GM12864 (cell line): Measurements from ENCODE around the gene INO80C.

Source experiments
- DNase-seq: peaks from one replicate; pipeline ENCODE4 v3.0.0-alpha.2; 2011; ENCODE audit warnings: low read depth
- H3K4me3 ChIP-seq: 2 replicates; pipeline ENCODE4 v1.5.1; 2011; ENCODE audit warnings: mild to moderate bottlenecking, low read depth, low read length, control low read depth
- TF ChIP-seq, protein P1 (sequence below): IDR thresholded peaks from 2 replicates; pipeline ENCODE4 v1.5.1; 2011; ENCODE audit warnings: low read depth, mild to moderate bottlenecking, moderate library complexity, low read length, control low read depth, inconsistent platforms; ENCODE audit errors: missing control alignments

INO80C gene

DNA sequence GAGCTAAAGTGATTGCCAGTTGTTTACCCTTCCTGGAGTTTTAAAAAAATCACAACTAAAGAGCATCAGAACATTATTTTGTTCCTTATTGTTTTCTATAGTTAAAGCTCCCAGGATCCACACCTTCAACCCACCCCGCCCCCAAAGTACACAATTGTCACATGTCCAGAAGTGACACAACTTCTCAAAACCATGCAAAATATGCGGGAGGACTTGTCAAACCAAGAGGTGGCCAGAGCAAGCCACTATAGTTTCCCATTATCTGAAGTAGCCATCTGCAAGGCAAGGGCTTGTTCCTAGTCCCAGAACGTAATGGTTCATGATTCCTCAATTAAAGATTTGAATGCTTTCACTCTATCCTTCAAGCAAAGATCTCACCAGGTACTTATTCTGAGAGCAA lies 9.9 kb upstream of the INO80C start:
- no peak overlapping the region for H3K4me3 ChIP-seq

DNA sequence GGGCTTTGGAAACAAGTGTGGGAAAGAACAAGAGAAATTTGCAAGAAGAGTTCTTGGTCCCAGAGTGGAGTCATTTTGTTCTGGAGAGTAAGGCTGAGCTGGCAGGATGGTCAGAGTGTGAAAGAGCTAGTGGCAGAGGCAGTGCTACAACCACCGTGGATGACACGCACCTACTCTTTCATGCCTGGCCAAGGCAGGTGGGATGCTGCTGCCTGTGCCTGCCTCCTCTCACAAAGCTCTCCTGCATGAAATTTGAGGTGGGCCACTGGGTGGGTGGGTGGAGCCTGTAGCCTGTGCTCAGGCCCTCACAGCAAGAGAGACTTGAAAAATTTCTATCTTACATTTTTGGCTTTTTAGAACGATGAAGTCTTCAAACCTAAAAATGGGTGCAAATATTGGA lies 9.4 kb upstream of the INO80C start:
- TF ChIP-seq, protein P1, sequence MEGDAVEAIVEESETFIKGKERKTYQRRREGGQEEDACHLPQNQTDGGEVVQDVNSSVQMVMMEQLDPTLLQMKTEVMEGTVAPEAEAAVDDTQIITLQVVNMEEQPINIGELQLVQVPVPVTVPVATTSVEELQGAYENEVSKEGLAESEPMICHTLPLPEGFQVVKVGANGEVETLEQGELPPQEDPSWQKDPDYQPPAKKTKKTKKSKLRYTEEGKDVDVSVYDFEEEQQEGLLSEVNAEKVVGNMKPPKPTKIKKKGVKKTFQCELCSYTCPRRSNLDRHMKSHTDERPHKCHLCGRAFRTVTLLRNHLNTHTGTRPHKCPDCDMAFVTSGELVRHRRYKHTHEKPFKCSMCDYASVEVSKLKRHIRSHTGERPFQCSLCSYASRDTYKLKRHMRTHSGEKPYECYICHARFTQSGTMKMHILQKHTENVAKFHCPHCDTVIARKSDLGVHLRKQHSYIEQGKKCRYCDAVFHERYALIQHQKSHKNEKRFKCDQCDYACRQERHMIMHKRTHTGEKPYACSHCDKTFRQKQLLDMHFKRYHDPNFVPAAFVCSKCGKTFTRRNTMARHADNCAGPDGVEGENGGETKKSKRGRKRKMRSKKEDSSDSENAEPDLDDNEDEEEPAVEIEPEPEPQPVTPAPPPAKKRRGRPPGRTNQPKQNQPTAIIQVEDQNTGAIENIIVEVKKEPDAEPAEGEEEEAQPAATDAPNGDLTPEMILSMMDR = no peak
- H3K4me3 ChIP-seq = no peak overlapping the region
- DNase-seq = no peak

More for the DNA sequence above, 9.9 kb upstream of the INO80C start:
- DNase-seq = no peak
- TF ChIP-seq, protein P1 = no peak

DNA sequence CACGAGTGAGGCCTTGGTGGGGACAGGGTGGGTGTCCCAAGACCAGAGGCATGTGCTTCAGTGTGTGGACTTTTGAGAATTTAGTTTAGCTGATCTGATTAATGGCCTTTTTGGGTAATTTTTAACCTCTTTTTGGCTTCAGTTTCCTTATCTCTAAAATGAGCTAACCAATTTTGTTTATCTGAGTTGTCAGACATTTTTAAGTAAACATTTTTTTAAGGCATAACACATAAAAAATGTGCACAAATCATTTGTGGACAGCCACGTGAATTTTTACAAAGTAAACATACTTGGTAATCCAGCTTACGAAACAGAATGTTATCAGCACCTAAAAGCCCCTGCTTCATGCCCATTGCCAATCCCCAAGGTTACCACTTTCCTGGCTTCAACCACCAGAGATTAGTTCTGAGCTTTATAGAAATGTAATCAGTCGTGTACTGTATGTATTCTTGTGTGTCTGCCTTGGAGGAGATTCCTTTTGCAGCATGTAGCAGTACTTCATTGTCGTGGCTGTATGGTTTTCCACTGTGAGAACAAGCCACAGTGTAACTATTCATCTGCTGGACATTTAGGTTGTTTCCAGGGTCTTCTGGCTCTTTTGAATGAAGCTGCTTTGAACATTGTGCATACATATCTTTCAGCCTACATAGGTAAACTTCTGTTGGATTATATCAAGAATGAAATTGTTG lies 8.4 kb upstream of the INO80C start:
- TF ChIP-seq, protein P1 = no peak
- H3K4me3 ChIP-seq = no peak overlapping the region
- no peak for DNase-seq

DNA sequence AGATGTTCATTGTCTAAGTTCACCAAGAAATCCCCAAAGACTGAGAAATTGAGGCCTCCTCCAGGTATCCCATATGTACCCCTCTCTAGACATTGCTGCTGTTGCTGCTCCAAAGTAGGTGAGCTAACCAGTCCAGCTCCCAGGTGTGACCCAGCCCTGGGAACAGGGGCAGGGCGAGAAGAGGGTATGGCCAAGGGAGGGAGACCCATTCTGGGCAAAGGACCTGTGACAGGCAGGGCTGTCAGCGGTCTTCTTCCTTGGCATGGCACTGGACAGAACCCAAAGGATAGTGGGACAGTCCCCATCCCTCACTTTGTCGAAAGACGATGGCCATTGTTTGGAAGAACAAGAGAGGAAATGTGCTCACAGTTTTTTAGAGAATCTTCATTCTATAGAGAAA lies 7.2 kb upstream of the INO80C start:
- DNase-seq = no peak
- TF ChIP-seq, protein P1 = no peak
- no peak overlapping the region for H3K4me3 ChIP-seq

DNA sequence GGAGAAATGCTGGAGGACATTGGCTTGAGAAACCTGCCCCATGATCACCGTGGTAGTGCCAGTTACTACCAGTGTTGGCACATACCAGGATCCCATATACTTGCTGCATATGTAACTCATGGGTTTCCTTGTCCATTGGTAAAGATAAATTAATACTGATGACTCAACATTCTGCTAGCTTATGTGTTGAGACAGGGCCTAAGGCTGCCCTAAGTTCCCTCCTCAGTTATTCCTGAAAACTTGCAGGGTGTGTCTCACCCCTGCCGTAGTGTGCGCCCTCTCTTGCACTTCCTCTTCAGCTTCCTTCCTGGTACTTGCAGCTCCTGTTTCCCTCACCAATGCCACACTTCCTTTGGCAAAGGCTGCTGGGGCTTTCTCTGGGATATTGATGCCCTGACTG lies 4.3 kb upstream of the INO80C start:
- H3K4me3 ChIP-seq = no peak overlapping the region
- TF ChIP-seq, protein P1 = no peak
- DNase-seq = no peak

DNA sequence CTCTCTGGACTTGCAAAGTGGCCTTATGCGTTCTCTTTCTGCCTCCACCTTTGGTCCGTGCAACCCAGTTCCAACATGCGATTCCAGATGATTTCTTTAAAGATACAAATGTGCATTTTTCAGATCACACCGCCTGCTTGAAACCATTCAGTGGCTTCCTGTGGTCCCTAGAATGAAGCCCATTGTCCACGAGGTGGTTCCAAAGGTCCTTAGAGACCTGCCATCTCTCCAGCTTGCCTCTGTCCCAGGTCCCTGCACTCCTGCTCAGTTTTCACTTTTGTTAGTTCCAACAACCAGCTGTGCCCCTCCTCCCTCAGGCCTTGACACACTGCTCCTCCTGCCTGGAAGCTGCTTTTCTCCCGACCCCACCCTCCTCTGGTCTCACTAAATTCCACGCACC lies 3.6 kb upstream of the INO80C start:
- no peak for DNase-seq
- no peak overlapping the region for H3K4me3 ChIP-seq
- TF ChIP-seq, protein P1 = no peak

DNA sequence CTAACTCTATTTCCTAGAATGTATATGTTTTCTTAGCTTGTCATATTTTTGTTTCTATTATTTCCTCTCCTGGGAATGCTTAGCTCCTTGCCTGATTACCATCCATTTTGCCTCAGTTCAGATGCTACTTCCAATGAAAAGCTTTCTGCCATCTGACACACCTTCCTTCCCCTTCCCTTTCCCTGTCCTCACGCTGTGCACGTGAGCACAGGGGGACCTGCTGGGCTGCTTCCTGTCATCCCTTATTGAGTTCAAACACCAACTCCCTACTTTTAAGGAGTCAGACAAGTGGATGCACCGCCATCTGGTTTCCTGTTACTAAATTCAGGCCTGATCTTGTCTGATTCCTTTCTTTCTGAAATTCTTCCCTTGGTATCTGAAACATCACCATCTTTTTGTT lies 2.4 kb upstream of the INO80C start:
- TF ChIP-seq, protein P1 = no peak
- H3K4me3 ChIP-seq = no peak overlapping the region
- no peak for DNase-seq
